NT2/D1 (cell line): ENCODE results near the gene SERPINA3.

Source experiments
- YY1 ChIP-seq: IDR thresholded peaks from 2 replicates; pipeline ENCODE4 v1.6.1; 2011; ENCODE audit not compliant: insufficient read length, insufficient read depth
- ZNF274 ChIP-seq: IDR thresholded peaks from 2 replicates; pipeline ENCODE4 v1.6.1; 2011; ENCODE audit warnings: mild to moderate bottlenecking, low read depth, low read length

DNA sequence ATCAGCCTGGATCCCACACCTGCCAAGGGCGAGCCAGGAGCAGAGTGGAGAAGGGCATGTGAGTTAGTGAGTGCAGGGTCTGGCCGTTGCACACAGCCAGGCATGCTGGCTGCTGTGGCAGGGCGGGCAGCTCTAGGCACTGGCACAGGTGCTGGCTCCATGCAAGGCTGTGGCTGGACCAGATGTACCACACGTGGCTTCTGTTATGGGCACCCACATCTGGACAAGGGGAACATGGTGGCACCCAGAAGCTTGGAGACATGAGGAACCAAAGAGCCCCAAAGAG is 20.1 kb downstream of the SERPINA3 start:
- TF ChIP-seq ZNF274, result no peak
- TF ChIP-seq YY1, result no peak
